Measurements from ENCODE around the gene RFC3. TPM values are rescaled to one million over a fixed set of nuclear protein-coding genes. Genes with fewer than 3 reads are reported as not detected.

The RFC3 gene
- total RNA-seq, 2 experiments from 2014 or later = 48.3 to 51.8 TPM

DNA sequence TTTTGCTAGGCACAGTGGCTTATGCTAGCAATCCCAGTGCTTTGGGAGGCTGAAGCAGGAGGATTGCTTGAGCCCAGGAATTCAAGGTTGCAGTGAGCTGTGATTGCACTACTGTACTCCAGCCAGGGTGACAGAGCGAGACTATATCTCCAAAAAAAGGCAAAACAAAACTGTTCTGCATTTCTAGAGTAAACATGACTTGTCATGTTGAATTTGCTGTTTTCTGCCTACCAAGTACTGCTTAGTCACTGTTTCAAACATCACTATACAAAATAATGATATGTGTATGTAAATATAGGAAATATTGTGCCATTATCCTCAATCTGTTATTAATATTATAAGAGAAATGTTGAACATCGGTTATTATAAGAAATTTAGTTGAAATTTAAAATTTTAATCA lies 9.2 kb downstream of the RFC3 start:
- DNase-seq = no peak
- no peaks in the 10 kb centered on the region for H3K9me3 Mint-ChIP-seq (ENCODE audit: low read depth)
- CTCF ChIA-PET = no interaction called here
- H3K36me3 Mint-ChIP-seq = peaks cover 55% of the 10 kb centered on the region
- no peak overlapping the region for H3K27ac Mint-ChIP-seq
- H3K27me3 Mint-ChIP-seq = no peaks in the 10 kb centered on the region
- peaks cover 16% of the 10 kb centered on the region for H3K4me1 Mint-ChIP-seq
- H3K4me3 Mint-ChIP-seq = no peak overlapping the region
- ATAC-seq = no peak

DNA sequence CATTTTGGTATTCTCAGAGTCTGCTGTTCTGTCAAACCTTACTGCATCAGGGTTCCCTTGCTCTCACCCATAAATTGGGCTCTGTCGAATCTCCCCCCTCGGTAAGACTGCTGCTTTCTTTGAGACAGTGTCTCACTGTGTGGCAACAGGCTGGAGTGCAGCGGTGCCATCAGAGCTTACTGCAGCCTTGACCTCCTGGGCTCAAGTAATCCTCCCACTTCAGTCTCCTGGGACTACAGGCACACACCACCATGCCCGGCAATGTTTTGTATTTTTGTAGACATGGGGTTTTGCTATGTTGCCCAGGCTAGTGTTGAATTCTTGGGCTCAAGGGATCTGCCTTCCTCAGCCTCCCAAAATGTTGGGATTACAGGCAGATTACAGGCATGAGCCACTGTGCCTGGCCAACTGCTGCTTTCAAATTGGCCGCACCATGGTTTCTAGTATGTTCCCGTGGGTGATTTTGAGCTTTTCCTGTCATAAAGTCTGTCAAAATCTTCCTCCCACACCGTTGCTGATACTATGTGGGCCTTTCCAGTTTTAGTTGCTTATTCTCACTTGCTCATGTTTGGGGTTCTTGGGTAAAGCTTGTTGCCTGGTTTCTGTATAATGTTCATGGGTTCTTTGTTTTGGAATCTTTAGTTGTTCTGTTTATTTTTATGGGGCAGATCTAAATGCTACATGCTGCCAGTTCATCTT lies 10.6 kb downstream of the RFC3 start:
- Mint-ChIP-seq H3K36me3 (peaks cover 46% of the 10 kb centered on the region), H3K27ac (no peak overlapping the region), H3K4me3 (no peak overlapping the region), H3K27me3 (no peaks in the 10 kb centered on the region), H3K4me1 (peaks cover 4% of the 10 kb centered on the region), H3K9me3 (ENCODE audit: low read depth) (no peaks in the 10 kb centered on the region)
- CTCF ChIA-PET = no interaction called here
- ATAC-seq = no peak
- DNase-seq = no peak

DNA sequence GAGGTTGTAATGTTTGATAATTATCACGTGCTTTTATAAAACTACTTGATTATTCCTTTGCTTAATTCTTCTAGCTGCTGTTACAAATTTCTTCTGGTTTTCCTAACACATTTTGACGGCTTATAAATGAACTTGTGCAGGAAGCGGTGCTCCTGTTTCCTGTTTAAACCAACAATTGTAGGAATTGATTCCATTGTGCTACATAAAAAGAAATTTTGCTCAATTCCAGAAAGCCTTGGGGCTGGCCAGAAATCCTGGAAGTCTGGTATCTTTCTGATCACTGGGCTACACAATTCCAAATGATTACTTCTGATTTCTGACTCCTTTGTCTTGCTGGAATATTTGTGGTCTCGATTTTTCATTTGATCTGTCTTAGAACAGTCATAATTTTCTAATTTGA lies 14.9 kb downstream of the RFC3 start:
- DNase-seq (no peak), ATAC-seq (no peak)
- Mint-ChIP-seq H3K4me3 (no peak overlapping the region), H3K27me3 (no peaks in the 10 kb centered on the region), H3K9me3 (ENCODE audit: low read depth) (no peaks in the 10 kb centered on the region), H3K4me1 (no peaks in the 10 kb centered on the region), H3K36me3 (peaks cover 52% of the 10 kb centered on the region), H3K27ac (no peak overlapping the region)
- CTCF ChIA-PET = no interaction called here

DNA sequence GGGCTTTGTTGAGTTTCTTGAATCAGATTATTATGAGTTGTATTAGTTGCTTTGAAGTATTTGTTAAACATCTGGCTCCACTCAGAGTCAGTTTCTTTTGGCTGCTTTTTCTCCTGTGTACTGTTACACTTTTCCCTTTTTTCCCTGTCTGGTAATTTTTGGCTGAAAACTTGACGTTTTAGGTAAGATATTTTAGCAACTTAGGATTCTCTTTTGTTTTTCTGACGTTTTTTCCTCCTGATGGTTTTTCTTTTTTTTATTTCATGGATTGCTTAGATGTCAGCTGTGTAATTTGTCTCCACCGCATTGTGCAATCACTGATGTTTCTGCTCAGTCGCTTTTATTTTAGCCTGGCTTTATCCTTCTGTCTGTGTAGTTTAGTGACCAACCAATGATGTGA lies 20.7 kb downstream of the RFC3 start:
- no peak overlapping the region for H3K27ac Mint-ChIP-seq
- no peak for ATAC-seq

DNA sequence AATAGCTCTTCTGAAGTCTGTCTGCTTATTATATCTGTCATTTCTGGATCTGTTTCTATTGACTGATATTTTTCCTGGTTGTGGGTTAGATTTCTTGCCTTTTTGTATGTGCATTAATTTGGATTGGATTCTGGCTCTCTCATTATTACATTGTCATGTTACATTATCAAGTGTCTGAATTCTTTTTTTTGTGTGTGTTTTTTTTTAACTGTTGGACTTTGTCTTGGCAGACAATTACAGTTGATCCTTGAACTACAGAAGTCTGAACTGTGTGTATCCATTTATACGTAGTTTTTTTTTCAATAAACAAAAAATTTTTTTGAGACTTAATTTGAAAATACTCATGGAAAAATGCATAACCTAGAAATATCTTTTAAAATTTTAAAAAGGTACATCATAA lies 22.5 kb downstream of the RFC3 start:
- CTCF ChIA-PET = no interaction called here
- DNase-seq = no peak
- Mint-ChIP-seq H3K27ac (no peak overlapping the region), H3K36me3 (peaks cover 59% of the 10 kb centered on the region), H3K9me3 (ENCODE audit: low read depth) (no peaks in the 10 kb centered on the region), H3K4me1 (no peaks in the 10 kb centered on the region), H3K27me3 (no peaks in the 10 kb centered on the region), H3K4me3 (no peak overlapping the region)
- ATAC-seq = no peak

More for the DNA sequence above, 20.7 kb downstream of the RFC3 start:
- Mint-ChIP-seq H3K9me3 (ENCODE audit: low read depth) (no peaks in the 10 kb centered on the region), H3K4me1 (no peaks in the 10 kb centered on the region), H3K27me3 (no peaks in the 10 kb centered on the region), H3K36me3 (peaks cover 60% of the 10 kb centered on the region), H3K4me3 (no peak overlapping the region)
- CTCF ChIA-PET = no interaction called here
- no peak for DNase-seq

DNA sequence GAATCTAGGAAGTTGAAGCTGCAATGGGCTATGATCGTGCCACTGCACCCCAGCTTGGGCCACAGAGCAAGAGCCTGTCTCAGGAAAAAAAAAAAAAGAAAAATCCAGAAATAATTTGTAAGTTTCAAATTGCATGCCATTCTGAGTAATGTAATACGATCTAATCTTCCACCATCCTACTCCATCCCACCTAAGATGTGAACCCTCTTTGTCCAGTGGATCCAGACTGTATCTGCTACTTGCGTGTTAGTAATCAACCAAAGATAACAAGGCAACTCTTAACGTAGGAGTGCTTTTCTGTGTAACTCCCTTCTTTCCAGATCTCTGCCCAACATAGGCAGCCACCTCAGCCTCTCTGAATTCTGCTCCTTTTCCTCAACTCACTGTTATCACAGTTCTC lies 24.3 kb downstream of the RFC3 start:
- CTCF ChIA-PET = interaction anchor here (1.4 kb wide), 1 partner anchor 15 kb away, joined by 3 read pairs; no protein-coding TSS in a partner anchor
- no peak for DNase-seq
- no peak overlapping the region for H3K4me3 Mint-ChIP-seq

DNA sequence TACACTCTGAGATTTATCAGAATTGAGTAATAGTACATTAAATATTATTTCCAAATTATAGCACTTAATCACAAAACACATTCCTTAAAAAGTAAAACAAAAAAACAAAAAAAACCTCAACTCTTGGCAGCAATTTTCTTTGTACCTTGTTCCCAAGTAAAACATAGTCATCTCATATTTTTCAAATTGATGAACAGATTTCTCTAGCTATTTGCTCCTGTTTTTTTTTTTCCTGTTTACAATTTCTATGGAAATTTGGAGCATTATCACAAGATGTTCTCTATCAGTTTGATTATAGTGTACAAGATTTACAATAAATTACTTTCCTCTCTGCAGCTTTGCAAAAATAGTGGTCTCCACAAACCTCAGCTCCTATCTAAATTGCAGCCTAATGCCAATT lies 25.0 kb downstream of the RFC3 start:
- no peak for DNase-seq
- CTCF ChIA-PET = no interaction called here
- H3K27me3 Mint-ChIP-seq = no peaks in the 10 kb centered on the region
- peaks cover 59% of the 10 kb centered on the region for H3K36me3 Mint-ChIP-seq
- H3K4me3 Mint-ChIP-seq = no peak overlapping the region
- ATAC-seq = no peak
- no peaks in the 10 kb centered on the region for H3K4me1 Mint-ChIP-seq
- no peak overlapping the region for H3K27ac Mint-ChIP-seq
- no peaks in the 10 kb centered on the region for H3K9me3 Mint-ChIP-seq (ENCODE audit: low read depth)

More for the DNA sequence above, 24.3 kb downstream of the RFC3 start:
- H3K4me1 Mint-ChIP-seq = no peaks in the 10 kb centered on the region
- no peak overlapping the region for H3K27ac Mint-ChIP-seq
- peaks cover 55% of the 10 kb centered on the region for H3K36me3 Mint-ChIP-seq
- no peaks in the 10 kb centered on the region for H3K27me3 Mint-ChIP-seq
- no peaks in the 10 kb centered on the region for H3K9me3 Mint-ChIP-seq (ENCODE audit: low read depth)
- no peak for ATAC-seq

DNA sequence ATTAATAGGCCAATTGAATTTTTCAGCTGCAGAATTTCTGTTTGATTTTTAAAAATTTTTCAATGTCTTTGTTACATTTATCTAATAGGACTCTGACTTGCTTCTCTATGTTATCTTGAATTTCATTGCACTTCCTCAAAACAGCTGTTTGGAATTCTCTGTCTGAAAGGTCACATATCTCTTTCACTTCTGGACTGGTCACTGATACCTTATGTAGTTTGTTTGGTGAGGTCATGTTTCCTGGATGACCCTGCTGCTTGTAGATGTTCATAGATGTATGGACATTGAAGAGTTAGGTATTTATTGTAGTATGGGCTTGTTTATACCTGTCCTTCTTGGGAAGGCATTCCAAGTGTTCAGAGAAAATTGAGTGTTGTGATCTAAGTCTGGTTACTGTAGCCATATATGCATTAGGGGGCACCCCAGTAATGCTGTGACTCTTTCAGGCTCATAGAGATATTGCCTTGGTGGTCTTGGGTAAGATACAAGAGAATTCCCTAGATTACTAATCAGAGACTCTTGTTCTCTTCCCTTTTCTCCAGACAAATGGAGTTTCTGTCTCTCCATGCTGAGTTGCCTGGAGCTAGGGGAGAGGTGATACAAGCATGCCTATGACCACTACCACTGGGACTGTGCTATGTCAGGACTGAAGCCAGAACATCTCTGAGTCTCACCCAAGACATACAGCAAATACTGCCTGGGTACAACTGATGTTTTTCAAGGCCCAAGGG lies 27.8 kb downstream of the RFC3 start:
- Mint-ChIP-seq H3K4me1 (no peaks in the 10 kb centered on the region), H3K36me3 (peaks cover 48% of the 10 kb centered on the region), H3K9me3 (ENCODE audit: low read depth) (no peaks in the 10 kb centered on the region), H3K4me3 (no peak overlapping the region), H3K27me3 (no peaks in the 10 kb centered on the region), H3K27ac (no peak overlapping the region)
- ATAC-seq (no peak), DNase-seq (no peak)
- CTCF ChIA-PET = no interaction called here

DNA sequence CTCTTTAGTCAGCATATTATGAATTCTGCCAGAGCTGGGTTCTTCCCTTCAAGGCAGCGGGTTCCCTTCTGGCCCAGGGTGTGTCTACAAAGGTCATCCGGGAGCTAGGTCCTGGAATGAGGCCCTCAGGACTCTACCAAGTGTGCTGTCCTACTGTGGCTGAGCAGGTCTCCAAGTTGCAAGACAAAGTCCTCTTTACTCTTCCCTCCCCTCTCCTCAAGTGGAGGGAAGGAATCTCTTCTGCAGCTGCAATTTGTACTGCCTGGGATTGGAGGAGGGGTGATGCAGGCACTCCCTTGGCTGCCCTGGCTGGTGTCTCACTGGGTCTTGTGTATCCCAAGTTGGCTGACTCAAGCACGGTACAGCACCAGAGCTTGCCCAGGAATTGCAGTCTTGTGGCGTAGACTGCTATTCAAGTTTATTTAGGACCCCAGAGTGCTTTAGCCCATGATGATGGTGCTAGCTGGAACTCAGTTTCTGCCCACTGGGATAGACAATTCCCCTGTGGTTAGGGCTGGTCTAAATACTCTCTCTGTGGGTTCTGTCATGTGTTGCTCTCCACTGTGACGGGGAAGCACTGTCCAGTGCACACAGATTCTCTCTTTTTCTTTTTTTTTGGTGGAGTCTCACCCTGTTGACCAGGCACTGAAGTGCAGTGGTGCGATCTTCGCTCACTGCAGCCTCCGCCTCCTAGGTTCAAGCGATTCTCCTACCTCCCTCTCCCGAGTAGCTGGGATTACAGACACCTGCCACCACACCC lies 28.5 kb downstream of the RFC3 start:
- Mint-ChIP-seq H3K27me3 (no peaks in the 10 kb centered on the region), H3K4me1 (no peaks in the 10 kb centered on the region), H3K9me3 (ENCODE audit: low read depth) (no peaks in the 10 kb centered on the region)

DNA sequence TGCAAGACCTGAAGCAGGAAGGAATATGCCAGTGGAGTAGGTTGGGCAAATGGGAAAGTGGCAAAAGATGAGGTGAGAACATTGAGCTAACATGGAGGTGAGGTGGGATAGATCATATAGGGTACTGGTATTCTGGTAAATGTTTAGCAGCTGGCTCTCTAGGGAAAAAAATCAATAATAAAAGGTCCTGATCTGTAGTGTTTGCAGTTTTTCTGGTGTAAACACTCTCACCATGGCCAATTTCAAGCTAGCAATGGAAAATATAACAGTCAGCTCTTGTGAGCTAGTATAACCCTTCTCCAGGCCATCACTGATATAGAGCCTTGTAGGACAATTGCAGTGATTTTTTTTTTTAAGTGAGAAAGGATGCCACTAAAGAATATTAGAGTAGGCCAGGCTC lies 31.3 kb downstream of the RFC3 start:
- CTCF ChIA-PET = interaction anchor here (0.6 kb wide), 1 partner anchor 16 kb away, joined by 3 read pairs; no protein-coding TSS in a partner anchor
- no peak for DNase-seq
- Mint-ChIP-seq H3K4me1 (no peaks in the 10 kb centered on the region), H3K27me3 (no peaks in the 10 kb centered on the region), H3K27ac (no peak overlapping the region), H3K4me3 (no peak overlapping the region), H3K9me3 (ENCODE audit: low read depth) (no peaks in the 10 kb centered on the region), H3K36me3 (peaks cover 44% of the 10 kb centered on the region)
- ATAC-seq = no peak

More for the DNA sequence above, 28.5 kb downstream of the RFC3 start:
- ATAC-seq (no peak), DNase-seq (no peak)
- Mint-ChIP-seq H3K27ac (no peak overlapping the region), H3K36me3 (peaks cover 51% of the 10 kb centered on the region), H3K4me3 (no peak overlapping the region)
- CTCF ChIA-PET = no interaction called here

DNA sequence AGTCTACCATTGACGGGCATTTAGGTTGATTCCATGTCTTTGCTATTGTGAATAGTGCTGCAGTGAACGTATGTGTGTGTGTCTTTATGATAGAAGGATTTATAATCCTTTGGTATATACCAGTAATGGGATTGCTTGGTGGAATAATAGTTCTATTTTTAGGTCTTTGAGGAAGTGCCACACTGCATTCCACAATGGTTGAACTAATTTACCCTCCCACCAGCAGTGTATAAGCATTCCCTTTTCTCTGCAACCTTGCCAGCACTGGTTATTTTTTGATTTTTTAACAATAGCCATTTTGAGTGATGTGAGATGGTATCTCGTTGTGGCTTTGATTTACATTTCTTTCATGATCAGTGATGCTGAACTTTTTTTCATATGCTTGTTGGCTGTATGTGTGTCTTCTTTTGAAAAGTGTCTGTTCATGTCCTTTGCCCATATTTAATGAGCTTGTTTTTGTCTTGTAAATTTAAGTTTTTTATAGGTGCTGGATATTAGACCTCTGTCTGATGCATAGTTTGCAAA lies 37.5 kb downstream of the RFC3 start:
- peaks cover 19% of the 10 kb centered on the region for H3K36me3 Mint-ChIP-seq
- CTCF ChIA-PET = no interaction called here
- no peaks in the 10 kb centered on the region for H3K4me1 Mint-ChIP-seq
- H3K4me3 Mint-ChIP-seq = no peak overlapping the region
- DNase-seq = no peak
- H3K27me3 Mint-ChIP-seq = no peaks in the 10 kb centered on the region
- ATAC-seq = no peak
- H3K9me3 Mint-ChIP-seq (ENCODE audit: low read depth) = no peaks in the 10 kb centered on the region
- no peak overlapping the region for H3K27ac Mint-ChIP-seq

DNA sequence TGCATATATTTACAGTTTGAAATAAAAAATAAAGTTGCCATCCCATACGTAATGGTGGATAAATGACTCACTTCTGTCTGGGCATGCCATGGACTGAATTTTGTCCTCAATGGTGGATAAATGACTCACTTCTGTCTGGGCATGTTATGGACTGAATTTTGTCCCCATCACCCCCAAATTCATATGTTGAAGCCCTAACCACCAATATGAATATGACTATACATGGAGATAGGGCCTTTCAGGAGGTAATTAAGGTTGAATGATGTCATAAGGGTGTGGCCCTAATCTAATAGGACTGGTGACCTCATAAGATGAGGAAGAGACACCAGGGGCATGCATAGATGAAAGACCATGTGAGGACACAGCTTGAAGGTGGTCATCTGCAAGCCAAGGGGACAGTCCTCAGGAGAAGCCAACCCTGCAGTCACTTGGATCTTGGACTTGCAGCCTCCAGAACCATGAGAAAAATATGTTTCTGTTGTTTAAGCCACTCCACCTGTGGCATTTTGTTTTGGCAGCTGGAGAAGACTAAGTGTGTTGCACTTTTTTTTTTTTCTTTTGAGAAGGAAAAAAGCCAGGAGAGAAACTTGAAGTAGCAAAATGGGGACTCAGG lies 41.8 kb downstream of the RFC3 start:
- Mint-ChIP-seq H3K4me3 (no peak overlapping the region), H3K9me3 (ENCODE audit: low read depth) (no peaks in the 10 kb centered on the region), H3K4me1 (no peaks in the 10 kb centered on the region), H3K36me3 (peaks cover 10% of the 10 kb centered on the region), H3K27me3 (no peaks in the 10 kb centered on the region), H3K27ac (no peak overlapping the region)
- CTCF ChIA-PET = no interaction called here
- ATAC-seq (no peak), DNase-seq (no peak)

DNA sequence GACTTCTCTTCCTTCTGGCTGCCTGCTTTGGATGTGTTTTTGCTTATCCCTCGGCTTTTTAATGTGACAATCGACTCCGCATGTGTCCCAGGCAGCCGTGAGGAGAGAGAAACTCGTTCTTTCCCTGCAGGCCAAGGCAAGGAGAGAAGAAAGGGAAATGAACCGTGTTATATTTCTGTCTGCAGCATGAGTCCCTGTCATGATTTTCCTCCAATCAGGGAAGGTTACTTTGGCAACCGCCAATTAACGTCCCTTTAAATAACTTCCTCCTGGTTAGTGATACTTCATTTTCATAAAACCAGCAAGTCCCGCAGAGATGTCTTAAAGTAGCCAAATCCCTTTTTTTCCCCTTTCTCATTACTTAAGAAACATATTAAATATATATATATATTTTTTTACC lies 42.6 kb downstream of the RFC3 start:
- H3K27me3 Mint-ChIP-seq = no peaks in the 10 kb centered on the region
- CTCF ChIA-PET = no interaction called here
- H3K27ac Mint-ChIP-seq = no peak overlapping the region
- H3K4me3 Mint-ChIP-seq = no peak overlapping the region
- DNase-seq = no peak
- no peak for ATAC-seq
- no peaks in the 10 kb centered on the region for H3K4me1 Mint-ChIP-seq
- H3K9me3 Mint-ChIP-seq (ENCODE audit: low read depth) = no peaks in the 10 kb centered on the region
- H3K36me3 Mint-ChIP-seq = peaks cover 11% of the 10 kb centered on the region

Data from activated CD8-positive, alpha-beta memory T cell treated with anti-CD3 and anti-CD28 coated beads, Interleukin-2, amount 10 ng/mL, durations not matched to agents 7 days and 5 days (primary cell).